Measurements from ENCODE around the gene ABHD1.

DNA sequence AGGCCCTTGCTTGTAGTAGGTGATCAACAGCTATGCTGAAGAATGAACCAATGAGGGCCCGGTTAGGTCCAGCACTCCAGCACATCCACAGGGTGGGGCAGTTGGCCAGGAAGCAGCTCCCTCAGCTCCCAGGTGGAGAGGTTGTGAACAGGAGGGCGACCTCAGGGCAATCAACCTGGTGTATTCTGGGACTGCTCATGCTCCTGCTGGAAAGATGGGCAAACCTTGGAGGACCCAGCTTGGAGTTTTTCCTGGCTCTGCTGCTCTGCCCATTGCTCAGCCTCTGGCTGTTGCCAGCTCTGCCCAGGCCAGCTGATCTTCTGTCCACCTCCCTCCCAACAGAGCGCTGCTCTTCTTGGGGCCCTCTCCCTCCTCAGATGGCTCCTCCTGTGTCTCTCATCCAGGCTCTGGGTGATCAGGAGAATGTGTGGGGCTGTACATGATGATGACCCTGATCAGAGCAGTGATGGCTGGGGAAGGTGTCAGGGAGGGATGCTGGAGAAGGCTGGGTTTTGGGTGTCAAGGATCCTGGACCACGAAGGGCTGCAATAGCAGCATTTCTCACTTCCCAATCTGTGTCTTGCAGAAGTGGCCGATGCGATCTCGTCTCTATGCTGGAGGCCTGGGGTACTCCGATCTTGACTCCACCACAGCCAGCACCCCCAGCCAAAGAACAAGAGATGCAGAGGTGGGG is 28.6 kb downstream of the ABHD1 start:
- no peak for TF ChIP-seq POLR2AphosphoS5 (IDR thresholded peaks at IDR 0.05; ENCODE audit: low read depth, low read length)
- TF ChIP-seq TAF1 (IDR thresholded peaks at IDR 0.05; ENCODE audit: borderline replicate concordance, low read depth, low read length): no peak
- no peak for TF ChIP-seq POLR2A (IDR thresholded peaks at IDR 0.05; ENCODE audit: low read depth, low read length)

All from GM12892 (cell line).